NCI-H510A (cell line): Measurements from ENCODE around the gene THRB.

Experiments used
- DNase-seq: peaks from one replicate; lab custom pipeline; 2025; lab: John Stamatoyannopoulos, UW

THRB gene

GRCh38 chr3:24305795-24306467 lies 188.7 kb downstream of the THRB start:
- DNase-seq = no peak

DNA sequence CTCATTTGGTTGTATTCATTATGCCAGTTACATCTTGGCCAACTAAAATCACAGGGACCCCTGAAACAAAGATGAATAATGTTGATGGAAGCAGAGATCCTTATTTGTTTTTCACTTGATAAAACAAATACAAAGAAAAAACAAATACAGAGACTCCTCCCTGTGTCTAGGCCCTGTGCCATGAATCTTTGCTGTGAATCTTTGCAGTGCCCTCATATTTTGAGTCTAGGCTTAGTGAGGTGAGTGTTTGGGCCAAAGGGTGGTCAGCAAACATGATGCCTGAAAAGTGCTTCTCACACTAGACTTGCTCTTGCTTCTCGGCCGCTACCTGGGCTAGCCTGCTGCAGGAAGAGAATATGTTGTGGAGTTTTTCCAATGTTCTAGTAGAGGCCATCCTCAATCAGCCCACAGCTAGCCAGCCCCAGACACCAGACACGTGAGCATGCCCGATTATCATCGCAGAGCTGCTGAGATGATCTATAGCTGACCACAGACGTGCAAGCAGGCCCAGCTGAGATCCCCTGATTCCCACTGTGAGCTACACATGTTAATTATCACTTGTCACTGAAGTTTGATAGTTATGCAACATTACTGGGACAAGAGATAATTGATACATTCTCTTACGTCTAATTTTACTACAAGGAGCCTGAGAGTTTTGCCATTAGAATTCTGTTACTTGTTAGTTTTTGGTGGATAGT lies 191.4 kb downstream of the THRB start:
- no peak for DNase-seq

- no peak for DNase-seq
Observed at GRCh38 chr3:24302396-24302795, 192.3 kb downstream of the THRB start.

DNA sequence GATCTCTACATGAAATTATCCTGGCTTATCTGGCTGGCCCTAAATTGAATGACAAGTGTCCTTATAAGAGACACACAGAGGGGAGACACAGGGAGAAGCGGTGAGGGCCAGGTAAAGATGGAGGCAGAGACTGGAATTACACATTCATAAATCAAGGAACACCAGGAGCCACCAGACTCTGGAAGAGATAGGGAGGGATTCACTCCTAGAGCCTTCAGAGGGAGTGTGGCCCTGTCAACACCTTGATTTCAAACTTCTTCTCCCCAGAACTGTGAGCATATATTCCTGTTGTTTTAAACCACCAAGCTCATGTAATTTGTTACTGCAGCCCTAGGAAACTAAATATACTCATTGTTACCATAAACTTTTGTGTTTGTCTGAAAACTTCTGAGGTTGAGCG lies 193.7 kb downstream of the THRB start:
- DNase-seq = no peak

- DNase-seq = no peak
Observed at GRCh38 chr3:24299806-24300626, 194.6 kb downstream of the THRB start.

DNA sequence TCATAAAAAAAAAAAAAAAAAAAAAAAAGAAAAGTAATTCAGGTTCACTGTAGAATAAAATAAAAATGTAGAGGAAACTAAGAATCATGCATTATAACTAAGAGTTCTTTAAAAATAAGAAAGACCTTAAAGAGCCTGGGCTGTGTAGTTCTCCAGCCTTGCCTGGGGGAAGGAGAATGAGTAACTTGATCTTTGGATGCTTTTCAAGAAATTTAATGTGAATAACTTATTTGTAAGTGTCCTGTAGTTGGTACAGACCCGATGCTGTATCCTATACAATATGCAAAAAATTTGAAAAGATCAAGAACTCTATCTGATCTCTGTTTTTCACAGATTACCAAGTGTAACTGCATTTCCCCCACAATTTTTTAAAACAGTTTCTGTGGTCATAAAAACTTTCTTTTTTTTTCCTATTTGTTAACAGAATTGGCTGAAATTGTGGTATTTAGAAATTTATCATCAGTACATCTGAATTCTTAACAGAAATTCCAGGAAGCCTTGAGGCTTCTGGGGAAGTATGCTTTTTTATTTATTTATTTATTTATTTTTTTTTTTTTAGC lies 195.3 kb downstream of the THRB start:
- no peak for DNase-seq

GRCh38 chr3:24296441-24297205 lies 198.0 kb downstream of the THRB start:
- no peak for DNase-seq

DNA sequence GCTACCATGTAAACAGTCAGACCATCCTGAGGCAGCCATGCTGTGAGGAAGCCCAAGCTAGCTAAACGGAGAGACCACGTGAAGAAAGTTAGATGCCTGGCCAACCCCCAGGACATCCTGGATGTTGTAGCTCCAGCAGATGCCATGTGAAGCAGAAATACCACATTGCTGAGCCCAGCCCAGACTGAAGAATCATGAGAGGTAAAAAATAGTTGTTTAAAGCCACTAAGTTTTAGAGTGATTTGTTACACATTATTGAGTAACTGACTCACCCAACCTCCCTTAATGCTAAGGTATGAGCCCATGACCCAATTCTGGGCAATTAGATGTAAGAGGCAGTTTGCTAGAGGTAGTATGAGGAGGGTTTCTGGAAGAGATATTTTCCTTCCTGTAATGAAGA lies 200.5 kb downstream of the THRB start:
- no peak for DNase-seq

GRCh38 chr3:24291646-24292045 lies 203.0 kb downstream of the THRB start:
- no peak for DNase-seq

DNA sequence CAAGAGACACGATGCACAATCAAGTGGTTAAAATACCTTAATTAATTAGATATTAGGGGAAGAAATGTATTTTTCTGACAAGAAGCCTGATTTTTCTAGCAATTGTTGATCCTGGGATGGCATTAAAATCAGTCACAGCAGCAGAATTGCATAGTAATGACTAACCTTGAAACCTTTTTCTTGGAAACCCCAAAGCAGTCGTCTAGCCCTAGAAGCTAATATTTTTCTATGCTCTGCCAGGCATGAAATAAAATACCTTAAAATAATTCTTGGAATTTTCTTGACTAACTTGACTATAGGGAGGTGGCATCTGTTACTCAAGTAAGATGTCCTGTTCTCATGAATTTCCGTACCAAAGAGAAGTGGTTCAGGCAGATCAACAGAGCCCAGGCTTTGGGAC lies 204.1 kb downstream of the THRB start:
- no peak for DNase-seq

GRCh38 chr3:24288496-24289236 lies 206.0 kb downstream of the THRB start:
- DNase-seq = no peak

DNA sequence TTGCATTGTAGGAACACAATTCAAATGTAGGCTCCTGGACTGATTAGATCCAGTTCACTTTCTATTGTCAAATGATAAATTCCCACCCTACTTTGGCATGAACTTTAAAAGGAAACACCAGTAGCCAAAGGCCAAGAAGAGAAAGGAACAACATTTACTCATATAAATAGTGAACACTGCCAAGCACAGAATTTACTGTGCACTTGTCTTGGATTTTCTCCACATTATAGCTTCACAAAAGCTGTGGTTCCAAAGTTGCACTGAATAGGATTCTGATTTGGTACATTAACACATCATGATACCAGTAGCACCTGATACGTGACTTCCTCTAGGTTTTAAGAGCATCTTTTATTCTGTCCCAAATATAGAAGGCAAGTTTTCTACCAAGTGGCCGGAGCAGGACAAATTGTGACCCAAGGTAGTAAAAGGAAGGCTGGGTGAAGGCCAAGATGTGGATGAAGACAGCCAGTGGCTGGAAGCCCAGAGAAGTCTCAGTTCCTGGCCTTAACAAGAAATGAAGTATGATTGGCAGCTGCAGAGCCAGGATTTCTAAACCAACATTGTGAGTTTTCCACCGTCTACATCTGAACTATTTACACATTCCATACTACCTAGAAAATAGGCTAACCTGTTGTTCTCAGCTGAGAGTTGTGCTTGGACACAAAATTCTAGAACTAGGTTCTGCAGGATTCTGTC lies 206.7 kb downstream of the THRB start:
- DNase-seq = no peak

GRCh38 chr3:24286405-24286804 lies 208.2 kb downstream of the THRB start:
- DNase-seq = no peak

DNA sequence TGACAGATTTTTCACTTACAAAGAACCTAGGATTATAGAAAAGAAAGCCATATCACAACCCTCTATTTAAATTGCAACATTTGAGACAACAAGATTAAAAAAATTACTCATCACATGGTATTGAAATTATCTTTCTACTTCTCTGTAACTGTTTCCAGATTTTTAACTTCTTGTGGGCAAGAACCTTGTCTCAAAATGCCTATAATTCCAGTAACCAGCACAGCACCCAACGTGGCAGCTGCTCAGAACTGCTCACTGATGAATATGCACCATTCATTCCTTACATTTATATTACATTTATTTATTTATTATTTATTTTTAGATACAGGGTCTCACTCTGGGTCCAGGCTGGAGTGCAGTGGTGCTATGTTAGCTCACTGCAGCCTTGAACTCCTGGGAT lies 216.1 kb downstream of the THRB start:
- no peak for DNase-seq

DNA sequence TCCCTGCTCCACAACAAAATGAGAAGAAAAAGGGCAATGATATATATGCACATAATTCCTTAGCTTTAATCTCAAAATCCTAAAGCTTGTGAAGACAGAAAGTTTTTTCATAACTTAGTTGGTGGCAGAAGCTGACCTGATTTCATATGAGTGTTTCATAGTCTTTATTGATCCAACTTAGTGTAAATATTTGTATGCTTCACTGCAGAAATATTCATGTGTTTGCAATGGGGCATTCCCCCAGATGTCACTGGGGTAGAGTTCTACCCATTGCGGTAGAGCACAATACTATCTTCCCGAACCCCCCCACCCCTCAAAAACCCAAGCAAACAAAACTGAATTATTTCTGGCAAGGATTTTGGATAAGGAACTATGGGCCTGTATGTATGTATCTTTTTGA lies 221.2 kb downstream of the THRB start:
- DNase-seq = no peak

DNA sequence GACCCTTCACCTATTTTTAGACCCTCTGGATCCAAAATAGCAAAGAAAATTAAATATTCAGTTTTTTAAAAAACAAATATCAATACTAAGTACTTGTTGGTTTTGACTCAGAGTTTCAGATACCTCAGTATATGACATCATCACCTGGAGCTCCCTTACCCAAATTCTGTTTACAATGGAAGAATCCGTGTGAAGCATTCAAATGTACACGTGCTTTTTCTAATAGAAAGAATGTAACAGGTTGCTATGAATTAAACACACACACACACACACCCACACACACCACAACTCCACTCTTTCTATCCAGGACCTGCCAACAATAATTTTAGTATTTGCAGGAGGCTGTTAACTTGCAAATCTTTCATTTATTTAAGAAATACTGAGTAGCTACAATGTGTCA lies 221.8 kb downstream of the THRB start:
- no peak for DNase-seq

DNA sequence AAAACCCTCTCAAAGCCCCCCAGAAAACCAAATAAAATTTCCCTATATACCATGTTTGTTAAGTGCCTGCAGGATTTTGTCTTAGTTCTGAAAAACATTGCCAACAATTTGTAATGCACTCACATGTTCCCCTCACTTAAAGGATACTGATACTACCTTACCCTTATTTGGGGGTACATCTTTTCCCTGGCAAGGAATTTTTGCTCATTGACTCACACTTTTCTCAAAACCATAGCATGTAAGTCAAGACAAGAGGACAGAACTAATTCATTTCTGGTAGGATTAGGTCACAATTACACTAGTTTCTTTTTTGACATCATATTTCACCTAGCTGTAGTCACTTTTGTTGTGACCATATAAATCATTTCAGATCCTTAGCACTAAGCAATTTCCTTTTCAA lies 222.2 kb downstream of the THRB start:
- no peak for DNase-seq

GRCh38 chr3:24271228-24271627 lies 223.4 kb downstream of the THRB start:
- DNase-seq = no peak

GRCh38 chr3:24270744-24271143 lies 223.9 kb downstream of the THRB start:
- no peak for DNase-seq

GRCh38 chr3:24270204-24270691 lies 224.4 kb downstream of the THRB start:
- DNase-seq = no peak
